GM19043 (cell line): Measurements from ENCODE around the gene OVCA2.

Experiments used
- ATAC-seq: cut with Tn5 transposase; IDR thresholded peaks from one replicate; pipeline ENCODE4 v1.9.1; 2021; ENCODE audit warnings: low read depth; ENCODE audit not compliant: unreplicated experiment

The OVCA2 gene

DNA sequence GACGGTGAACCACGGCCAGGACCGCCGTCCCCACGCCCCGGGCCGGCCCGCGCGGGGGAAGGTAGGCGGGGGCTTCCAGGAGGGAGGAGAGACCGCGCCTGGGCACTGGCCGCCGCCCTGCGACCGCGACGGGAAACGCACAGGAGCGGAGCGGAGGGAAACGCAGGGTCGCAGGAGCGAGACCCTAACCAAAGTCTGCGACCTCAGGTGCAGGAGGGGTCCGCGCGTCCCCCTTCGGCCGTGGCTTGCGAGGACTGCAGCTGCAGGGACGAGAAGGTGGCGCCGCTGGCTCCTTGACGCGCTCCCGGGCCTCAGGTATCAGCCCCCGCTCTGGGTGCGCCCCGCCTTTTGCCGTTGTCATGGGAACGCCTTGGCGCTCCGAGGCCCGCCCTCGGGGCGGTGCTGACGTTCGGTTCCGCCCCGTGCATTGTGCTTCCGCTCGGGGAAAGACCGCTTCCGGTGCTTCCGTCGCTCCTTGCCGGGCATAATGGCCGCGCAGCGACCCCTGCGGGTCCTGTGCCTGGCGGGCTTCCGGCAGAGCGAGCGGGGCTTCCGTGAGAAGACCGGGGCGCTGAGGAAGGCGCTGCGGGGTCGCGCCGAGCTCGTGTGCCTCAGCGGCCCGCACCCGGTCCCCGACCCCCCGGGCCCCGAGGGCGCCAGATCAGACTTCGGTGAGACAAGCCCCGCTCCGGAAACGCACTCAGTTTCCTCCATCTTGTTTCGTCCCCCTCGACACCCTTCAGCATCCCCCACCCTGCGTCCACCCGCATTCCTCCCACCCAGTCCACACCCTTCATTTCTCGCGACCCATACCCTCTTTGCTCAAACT is at the start of gene OVCA2:
TSS of gene OVCA2 (plus strand) at position 462 of the 829 bp plus-strand sequence. CDS start at position 488, 26 bp downstream.
- peak; percentile 90 for ATAC-seq

DNA sequence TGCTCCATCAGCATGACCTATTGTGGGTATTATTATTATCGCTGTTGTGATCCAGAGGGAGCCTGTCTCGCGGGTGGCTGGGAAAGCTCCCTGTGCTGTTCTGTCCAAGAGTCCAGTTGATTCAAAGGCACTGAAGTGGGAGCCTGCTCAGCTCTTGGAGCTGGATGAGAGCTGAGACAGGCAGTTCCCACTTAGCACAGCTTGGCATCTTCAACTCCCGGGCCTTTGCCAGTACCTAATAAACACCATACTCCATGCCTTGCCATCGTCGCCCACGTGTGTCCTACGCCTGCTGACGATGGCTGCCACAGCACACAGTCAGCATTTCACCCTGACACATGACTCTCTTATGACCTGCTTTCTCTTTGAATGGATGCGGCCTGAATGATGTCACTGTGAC is 49.3 kb upstream of the OVCA2 start:
- no peak for ATAC-seq

DNA sequence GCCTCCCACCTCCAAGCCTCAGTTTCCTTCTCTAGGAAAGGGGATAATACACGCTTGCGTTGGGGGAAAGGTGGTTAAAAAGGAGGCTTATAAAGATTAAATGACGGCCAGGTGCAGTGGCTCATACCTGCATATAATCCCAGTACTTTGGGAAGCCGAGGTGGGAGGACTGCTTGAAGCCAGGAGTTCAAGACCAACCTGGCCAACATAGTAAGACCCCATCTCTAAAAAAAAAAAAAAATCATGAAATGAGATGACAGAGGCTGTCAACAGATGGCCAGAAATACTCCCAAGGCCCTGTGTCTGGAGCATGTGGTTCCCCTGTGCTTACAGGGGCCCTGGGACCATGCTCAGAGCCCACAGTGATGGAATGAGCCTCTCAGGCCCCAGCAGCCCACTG is 47.1 kb upstream of the OVCA2 start:
- ATAC-seq: no peak

DNA sequence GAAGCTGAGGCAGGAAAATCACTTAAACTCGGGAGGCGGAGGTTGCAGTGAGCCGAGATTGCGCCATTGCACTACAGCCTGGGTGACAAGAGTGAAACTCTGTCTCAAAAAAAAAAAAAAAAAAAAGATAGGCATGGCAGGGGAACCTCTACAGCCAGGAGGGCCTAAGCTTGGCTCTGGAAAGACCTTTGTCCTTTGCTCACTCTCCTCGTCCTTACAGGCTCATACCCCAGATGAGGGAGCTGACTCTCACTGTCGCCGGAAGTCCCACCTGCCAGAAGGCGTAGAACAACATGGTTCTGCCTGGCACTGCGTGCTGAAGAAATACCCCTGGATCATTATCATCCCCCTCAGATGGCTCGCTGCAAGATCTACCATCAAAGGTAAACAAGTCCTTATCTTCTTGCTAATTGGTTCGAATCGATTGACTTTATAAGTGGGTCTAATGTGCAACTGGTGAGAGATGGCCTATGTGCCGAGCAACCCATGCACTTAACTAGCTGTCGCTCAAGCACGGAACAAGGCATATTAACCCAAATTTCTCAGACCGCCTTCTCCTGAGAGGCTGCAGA is 46.4 kb upstream of the OVCA2 start:
- ATAC-seq: no peak

DNA sequence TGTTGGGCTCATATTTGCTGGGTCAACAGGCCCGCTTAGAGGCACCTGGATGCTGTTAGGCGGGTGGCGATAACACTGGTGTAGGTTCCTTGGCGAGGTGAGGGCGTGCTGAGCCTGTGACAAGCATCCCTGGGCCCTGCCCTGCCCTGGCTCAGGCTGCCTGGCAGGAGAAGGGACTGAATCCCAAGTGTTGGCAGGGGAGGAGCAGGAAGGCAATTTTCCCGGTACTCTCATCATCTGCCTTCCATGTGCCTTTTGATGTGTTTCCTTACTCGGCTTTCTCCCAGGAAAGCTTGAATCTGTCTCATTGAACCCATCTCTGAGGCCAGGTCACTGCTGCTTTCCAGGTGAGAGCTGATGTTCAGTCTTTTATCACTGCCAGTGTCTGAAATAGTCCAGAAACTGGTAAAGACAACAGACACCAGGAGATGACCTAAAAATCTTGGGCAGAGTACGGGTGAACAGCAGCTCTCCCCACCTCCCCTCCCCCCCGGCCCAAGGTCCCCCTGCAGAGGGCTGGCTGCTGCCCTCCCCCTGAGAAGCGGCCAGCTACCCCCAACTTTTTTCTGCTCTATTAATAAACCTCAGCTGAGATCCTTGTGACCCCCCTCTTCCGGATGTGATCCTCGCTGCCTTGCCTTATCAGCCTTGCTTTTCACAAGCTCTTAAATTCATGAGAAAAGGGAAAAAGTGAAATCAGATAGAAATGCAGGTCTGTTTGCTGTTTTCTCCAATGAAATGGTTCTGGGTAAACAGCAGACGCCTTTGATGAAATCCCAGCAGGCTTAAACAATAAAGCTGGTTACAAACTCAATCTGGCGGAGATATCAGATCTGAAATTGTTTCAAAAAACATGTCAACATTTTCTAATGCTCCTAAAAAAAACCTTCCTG is 45.7 kb upstream of the OVCA2 start:
- no peak for ATAC-seq

DNA sequence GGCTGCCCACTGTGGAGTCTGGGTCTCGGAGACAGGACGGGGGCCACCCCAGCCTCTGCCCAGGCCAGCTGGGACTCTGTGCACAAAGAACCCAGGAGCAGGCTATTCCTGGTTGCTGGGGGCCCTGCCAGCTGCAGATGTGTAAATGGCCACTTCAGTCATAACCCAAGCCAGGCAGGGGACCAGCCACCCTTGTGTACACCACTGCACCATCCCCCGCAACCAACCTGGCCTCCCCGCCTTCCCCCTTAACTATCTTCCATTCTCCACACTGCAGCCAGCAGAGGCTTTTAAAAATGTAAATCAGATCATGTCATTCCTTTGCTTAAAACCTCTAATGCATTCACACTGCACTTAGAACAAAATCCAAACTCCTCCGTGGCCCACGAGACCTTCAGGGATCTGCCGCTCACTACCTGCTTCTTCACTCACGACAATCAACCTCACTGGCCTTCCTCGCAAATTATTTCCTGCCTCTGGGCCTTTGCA is 45.0 kb upstream of the OVCA2 start:
- no peak for ATAC-seq

DNA sequence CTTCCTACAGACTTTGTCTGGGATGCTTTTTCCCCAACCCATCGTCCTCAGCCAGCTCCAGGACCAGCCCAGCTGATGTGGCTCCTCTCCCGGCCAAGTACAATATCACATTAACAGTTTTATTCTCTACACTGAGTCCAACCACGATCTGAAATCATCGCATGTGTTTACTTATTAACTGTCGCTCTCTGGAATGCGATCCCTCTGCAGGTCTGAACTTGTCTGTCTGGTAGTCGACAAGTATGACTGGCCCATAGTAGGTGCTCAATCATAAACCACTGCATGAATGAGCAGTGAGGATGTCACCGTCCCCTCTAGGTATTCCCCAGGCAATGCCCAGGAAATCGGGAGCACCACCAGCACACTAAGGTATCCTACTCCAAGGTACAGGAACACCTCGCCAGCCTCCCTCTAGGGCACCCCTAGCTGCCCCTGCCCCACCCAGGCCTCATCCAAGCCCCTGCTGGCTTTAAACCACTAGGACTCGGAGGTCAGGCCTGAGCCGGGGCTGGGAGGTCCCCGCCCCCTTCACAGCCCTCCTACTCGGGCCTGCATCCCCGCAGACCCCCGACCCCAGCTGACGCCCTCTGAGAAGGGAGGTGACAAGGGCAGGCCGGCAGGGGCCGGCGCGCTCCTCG is 44.4 kb upstream of the OVCA2 start:
- ATAC-seq: no peak

DNA sequence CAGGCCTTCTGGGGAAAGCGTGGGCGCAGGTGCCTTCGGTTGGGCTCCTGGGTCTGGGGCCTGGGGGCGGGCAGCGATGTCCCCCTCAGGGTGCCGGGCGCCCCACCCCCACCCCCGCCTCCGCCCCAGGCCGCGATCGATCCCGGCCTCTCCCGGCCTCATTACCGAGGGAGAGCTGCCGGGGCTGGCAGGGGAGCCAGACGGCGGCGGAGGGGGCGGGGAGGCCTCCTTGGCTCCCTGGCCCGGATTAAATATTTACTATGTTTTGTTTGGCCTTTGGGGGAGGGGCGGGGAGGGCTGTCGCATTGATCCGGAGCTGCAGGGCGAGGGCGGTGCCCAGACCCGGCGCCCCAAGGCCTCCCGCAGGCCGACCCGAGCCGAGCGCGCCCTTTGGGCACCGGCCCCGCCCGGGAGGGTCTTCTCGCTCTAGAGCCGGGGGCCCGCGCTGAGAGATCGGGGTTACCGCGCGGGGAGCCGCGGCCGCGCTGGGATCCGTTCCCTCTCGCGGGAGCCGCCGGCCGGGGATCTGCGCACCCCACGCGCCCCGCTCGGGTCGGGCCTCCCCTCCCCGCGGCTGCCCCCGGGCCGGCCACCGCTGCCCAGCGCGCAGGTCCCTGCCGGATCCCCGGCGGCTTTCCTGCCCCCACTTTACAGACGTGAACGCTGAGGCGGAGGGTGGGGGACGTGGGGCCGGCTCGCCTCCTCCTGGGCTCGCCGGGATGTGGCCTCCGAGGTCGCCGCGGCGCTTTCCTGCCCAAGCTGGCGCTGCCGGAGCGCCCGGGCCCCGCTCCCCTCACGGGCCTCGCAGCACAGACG is 43.7 kb upstream of the OVCA2 start:
- ATAC-seq: no peak

DNA sequence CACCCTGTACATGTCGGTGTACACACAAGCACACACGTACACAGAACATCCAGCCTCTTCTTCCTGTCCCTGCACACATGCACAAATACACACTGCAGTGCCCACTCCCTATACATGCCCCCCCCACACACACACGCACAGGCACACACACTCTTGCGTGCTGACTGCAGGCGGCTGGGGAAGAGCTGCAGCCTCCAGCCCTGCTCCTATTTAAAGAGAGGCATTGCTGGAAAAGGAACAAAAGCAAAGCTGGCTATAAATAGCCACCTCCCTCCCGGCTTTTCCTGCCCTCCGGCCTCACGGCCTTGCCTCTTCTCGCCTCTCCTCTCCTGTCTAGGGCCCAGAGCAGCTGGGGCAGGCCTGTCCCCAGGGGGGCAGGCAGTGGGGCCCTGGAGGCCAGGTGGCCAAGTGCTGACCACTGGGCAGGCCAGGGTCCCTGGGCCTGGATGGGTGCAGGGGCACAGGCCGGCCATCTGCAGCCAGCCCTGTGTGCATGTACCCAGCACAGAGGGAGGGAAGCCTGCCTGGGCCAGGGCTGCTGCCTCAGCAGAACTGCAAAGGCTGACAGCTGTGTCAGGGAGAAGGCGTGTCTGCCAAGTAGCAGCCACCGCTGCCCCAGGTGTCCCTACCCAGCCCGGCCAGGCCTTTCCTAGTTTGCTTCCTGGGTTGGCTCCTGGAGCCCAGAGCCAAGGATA is 42.1 kb upstream of the OVCA2 start:
- no peak for ATAC-seq

DNA sequence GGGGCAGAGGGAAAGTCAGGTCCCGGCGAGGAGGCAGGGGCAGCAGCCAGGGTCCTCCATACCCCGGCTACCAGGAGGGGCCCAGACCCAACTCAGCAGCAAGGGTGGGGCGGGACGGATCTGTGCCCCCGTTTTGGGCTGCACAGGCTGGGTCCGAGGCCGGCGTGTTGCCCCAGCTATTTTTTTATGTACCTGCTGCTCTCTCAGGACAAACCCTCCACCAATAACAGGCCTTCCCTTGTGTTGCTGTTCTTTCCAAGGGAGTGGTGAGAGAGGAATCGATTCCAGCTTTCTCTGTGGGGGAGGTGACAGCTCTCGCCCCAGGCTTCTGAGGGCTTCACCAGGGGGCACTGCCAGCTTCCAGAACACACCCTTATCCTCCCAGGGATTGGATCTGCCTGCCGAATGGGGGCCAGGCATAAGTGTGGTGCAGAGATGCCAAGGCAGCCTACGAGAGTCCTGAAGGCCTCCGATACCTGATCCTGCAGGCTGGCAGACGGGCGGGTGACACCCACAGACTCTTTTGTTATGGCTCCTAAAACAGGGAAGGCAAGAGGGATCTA is 39.0 kb upstream of the OVCA2 start:
- no peak for ATAC-seq

DNA sequence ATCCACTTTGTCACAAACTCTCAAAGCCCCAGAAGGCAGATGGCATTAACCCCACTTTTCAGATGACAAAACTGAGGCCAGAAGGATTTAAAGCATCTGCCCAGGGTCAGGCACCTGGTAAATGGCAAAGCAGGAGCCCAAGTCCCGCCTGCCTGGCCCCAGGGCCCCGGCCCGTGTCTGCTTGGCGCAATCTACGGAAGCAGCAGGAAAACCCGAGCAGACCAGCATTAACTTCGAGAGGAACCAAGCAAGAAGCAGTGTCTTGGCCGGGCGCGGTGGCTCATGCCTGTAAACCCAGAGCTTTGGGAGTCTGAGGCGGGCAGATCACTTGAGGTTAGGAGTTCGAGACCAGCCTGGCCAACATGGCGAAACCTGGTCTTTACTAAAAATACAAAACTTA is 38.3 kb upstream of the OVCA2 start:
- ATAC-seq: no peak

DNA sequence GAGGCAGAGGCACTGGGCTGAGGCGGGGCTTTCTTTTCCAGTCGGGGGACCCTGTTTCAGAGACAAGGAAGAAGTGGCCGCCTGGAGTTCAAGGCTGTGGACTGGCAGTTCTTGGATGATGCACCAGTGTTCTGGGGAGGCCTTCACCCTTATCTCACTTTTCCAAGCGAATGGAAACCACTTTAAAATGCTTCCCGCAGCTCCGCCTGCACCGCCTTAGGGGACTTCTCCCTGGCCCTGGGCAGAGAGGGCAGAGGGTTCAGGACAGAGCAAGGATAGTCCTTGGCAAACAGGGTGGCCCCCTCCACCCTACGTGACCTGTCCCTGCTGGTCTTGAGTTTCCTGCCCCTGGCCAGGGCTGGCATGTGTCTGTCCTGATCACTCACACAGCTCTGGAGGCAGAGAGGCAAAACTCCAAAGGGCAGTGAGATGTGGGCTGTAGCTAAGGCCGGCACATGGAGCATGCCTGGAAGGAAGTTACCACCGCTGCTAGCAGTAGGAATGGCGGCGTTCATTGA is 37.3 kb upstream of the OVCA2 start:
- ATAC-seq: no peak

DNA sequence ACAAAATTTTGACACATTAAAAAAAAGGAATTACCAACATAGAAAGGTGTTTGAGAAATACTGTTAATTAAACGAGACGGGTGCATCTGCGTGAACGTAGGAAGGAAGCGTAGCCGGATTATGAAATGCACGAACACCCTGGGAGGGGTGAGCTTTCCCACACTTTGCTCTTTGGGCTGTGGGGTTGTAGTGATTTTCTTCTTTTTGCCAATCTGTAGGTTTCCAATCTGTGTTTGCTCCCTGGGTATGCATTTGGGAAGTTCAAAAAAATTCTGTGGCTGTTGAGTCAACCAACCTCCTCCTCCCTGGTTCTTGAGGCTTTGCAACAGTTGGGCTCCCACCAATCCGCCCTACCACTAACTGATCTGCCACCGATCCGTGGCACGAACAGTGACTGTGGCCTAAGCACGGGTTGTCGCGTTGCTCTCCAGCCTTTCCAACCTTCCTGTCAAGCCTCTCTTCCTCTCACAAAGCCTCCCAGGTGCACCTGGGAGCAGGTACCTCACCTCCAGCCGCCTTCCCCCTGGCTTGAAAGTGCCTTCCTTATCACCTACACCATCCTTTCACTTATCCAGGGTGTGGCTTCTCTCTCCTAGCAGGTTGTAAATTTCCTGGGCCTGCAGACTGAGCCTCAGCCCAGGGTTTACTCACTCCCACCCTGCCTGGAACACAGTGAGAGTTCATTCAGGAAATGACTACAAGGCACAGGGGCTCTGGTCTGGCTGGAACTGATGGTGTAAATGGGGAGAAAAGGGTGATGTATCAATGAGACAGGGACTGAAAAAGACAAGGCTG is 33.3 kb upstream of the OVCA2 start:
- ATAC-seq: no peak

DNA sequence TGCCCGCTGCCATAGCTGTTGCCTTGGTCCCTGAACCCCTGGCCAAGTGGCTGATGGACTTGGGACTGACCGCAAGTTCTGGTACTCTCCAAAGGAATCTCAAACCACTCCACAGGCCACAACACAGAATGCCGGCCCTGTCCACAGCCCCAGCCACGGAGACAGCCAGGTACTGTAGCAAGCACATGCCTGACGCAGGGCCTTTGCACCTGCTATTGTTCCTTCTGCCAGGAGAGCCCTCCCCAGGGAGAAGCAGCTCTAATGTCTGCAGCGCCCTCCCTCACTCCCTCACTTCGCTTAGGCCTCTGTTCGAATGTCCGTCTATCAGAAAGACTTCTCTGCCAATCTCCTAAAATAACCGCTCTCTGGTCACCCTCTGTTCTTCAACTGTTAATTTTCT is 32.1 kb upstream of the OVCA2 start:
- ATAC-seq: no peak

DNA sequence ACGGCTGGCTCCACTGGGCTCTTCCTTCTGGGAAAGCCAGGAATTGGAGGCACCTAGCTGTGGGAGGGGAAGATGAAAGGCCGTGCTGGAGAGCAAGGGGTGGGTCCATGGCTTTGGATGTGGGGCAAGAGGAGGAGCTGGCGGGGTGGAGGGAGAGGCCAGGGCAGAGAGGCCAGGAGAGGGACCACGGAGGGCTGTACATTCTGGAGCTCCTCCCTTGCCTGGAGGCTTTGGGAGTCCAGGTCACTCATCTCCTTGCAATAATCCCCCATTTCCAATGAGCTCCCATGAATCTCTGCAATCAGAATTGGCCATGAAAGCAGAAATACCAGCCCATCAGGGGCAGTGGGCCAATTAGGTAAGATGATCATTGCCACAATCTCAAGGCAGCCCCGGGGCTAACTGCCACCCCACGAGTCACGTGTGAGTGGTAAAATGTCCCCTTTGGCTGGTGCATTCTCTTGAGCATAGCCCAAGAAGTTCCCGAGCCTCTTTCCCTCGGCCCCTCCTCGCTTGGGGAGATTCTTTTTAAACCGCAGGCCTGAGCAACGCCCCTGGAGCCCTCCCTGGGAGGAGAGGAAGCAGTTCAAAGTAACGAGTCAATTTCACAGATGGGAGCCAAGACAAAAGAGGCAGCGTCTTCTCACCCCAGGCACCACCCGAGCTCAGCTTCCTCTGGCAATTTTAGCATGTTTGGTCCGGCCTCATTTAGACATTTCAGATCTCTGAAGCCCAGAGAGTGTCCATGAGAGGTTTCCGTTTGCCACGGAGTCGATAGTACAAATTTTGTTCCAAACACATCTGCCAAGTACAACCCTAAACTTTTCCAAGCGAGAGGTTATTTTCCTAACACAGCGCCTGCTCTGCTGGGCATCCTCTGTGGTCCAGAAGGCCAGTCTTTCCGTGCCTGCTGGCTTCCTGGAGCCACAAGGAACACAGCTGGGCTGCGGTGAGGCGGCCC is 30.1 kb upstream of the OVCA2 start:
- no peak for ATAC-seq

DNA sequence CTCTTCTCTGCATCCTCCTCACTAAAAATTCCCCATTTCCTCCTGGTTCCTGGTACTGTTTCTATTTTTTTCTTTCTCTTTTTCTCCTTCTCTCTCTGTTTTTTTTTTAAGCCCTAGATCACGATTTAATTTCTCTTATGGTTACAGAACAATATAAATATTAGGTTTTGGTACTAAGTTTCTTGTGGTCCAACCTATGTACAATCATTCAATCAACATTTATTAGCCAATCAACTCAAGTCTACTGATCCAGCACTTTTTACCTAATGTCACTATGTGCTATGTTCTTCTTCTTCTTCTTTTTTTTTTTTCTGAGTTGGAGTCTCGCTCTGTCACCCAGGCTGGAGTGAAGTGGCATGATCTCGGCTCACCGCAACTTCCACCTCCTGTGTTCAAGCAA is 29.3 kb upstream of the OVCA2 start:
- ATAC-seq: no peak
